T-helper 2 cell treated with Interferon-gamma antibody and Interleukin-4, amounts not matched to agents 100 ng/mL and 5 ng/mL, for 36 hours (primary cell): ENCODE data around the gene HMGA1. TPM values are rescaled to one million over a fixed set of nuclear protein-coding genes. Genes with fewer than 3 reads are reported as not detected.

Experiments
- intact Hi-C: fragments of 100-400 bp; cut with micrococcal nuclease; formaldehyde crosslinking; loops from one replicate; pipeline ENCODE4 v1.15.1; 2023
- total RNA-seq: library from RNA; stranded (reverse); gene quantifications from 2 replicates; pipeline ENCODE4 v1.2.3, GENCODE V29; 2022

HMGA1 gene, protein sequence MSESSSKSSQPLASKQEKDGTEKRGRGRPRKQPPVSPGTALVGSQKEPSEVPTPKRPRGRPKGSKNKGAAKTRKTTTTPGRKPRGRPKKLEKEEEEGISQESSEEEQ
- 293 and 294 TPM in 2 replicates for total RNA-seq

DNA sequence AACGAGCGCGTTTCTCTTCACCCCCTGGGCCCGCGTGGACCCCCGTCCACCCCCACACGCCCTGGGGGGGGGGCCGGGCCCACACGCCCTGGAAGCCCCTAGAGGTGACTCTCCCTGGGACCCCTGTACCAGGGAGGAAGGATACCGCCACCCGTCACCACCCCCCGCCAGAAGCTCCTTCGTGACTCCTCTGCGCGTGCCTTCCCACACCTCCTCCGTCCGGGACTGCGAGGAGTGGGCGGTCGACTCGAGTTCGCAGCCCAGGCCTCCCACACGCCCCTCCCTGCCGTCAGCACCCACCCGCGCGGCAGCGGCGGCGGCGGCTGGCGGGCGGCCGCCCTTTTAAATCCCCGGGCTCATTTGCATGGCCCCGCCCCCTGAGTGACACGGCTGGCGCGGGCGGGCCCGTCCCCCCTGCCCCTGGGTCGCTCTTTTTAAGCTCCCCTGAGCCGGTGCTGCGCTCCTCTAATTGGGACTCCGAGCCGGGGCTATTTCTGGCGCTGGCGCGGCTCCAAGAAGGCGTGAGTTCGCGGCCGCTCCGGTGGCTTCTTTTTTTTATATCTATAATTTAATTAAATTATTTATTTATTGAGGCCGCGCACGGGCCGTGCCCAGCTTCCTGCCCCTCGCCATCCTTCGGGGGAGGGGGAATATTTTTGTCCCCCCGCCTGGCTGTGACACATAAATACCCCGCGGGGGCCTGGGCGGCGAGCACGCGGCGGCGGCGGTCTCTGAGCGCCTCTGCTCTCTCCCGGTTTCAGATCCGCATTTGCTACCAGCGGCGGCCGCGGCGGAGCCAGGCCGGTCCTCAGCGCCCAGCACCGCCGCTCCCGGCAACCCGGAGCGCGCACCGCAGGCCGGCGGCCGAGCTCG, at the start of gene HMGA1:
Gene HMGA1 (plus strand): TSS at position 431 of the 873 bp plus-strand sequence. CDS start 3,908 bp downstream, outside the sequence.
- intact Hi-C loops = loop anchor here (1.0 to 5.0 kb wide), 5 partner anchors 12 to 291 kb away; partner anchors contain the start of gene SMIM29

DNA sequence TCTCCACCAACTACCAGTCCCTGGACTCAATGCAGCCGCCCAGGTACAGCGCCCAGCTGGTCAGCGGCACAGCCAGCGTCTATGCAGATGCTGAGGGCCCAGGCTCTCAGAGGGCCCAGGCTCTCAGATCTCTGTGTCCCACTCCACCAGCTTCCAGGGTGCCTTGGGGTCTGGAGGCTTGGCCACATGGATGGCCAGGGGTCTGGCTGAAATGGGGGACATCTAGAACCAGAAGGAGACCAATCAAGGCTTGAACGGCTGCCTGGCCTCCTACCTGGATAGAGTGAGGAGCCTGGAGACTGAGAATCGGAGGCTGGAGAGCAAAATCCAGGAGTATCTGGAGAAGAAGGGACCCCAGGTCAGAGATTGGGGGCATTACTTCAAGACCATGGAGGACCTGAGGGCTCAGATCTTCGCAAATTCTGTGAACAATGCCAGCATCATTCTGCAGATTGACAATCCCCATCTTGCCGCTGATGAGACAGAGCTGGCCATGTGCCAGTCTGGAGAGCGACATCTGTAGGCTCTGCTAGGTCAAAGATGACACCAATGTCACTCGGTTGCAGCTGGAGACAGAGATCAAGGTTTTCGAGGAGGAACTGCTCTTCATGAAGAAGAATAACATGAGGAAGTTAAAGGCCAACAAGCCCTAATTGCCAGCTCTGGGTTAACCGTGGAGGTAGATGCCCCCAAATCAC, 46.7 kb upstream of the HMGA1 start:
- intact Hi-C loops = no loop called here

- intact Hi-C loops = no loop called here
Measured at GRCh38 chr6:34190504-34191122, 46.1 kb upstream of the HMGA1 start.

GRCh38 chr6:34194772-34195171, 41.9 kb upstream of the HMGA1 start:
- intact Hi-C loops = no loop called here

GRCh38 chr6:34195726-34196115, 41.0 kb upstream of the HMGA1 start:
- intact Hi-C loops = loop anchor here (1.0 kb wide), 3 partner anchors 41 to 220 kb away; partner anchors contain the start of genes HMGA1 and SMIM29

DNA sequence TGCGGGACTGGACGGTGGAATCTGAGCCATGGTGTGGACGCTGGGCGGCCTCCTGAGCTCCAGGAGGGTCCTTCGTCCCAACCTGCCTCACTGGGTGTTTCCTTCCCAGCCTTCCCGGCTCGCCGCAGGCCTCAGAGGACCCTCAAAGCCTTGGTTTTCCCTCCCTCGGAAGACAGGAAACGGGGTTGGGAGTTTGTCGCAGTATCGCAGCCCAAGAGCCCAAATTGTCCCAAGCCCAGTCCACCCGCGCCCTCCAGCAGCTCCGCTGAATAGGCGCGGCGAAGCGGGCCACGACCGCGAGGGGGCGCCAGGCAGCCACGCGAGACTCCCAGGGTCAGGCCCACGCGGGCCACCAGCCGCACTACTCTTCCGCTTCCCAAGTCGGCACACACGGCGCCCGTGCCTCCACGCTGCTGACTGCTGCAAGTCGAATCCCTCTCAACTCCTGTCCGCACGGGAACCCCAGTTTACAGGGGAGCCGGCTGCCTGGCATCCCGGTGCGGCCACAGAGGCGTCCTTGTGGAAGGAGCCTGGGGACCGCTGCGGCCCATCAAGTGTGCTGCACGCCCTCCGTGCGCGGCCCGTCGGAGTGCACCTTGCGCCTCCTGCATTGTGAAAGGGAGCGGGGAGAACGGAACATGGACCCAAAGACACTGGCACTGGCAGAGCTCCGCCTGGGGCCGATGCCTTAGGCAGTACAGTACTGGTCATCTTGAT, 40.4 kb upstream of the HMGA1 start:
- intact Hi-C loops = loop anchor here (1.0 kb wide), 3 partner anchors 40 to 219 kb away; partner anchors contain the start of genes HMGA1 and SMIM29

GRCh38 chr6:34196833-34197195, 39.9 kb upstream of the HMGA1 start:
- intact Hi-C loops = loop anchor here (1.0 kb wide), 3 partner anchors 39 to 218 kb away; partner anchors contain the start of genes HMGA1 and SMIM29

GRCh38 chr6:34200340-34200971, 36.2 kb upstream of the HMGA1 start:
- intact Hi-C loops = no loop called here

DNA sequence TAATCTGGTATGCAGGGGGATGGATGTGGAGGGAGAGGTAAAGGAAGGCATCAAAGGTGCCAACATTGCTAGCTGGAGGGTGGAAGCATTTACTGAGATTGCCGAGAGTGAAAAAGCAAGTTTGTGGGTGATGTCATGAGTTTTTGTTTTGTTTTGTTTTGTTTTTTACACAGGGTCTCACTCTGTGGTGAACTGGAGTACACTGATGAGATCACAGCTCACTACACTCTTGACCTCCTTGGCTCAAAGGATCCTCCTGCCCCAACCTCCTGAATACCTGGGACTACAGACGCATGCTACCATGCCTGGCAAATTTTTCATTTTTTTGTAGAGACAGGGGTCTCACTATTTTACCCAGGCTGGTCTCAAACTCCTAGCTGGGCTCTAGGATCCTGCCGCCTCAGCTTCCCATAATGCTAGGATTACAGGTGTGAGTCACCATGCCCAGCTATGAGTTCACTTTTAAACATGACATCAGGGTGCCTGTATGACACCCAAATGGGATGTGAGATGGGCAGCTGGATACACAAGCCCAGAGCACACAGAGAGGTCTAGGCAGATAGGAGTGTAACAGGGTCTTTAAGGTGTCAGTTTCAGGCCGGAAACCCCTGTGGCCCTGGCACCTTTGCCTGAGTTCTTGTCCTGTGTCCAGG, 35.1 kb upstream of the HMGA1 start:
- intact Hi-C loops = no loop called here

DNA sequence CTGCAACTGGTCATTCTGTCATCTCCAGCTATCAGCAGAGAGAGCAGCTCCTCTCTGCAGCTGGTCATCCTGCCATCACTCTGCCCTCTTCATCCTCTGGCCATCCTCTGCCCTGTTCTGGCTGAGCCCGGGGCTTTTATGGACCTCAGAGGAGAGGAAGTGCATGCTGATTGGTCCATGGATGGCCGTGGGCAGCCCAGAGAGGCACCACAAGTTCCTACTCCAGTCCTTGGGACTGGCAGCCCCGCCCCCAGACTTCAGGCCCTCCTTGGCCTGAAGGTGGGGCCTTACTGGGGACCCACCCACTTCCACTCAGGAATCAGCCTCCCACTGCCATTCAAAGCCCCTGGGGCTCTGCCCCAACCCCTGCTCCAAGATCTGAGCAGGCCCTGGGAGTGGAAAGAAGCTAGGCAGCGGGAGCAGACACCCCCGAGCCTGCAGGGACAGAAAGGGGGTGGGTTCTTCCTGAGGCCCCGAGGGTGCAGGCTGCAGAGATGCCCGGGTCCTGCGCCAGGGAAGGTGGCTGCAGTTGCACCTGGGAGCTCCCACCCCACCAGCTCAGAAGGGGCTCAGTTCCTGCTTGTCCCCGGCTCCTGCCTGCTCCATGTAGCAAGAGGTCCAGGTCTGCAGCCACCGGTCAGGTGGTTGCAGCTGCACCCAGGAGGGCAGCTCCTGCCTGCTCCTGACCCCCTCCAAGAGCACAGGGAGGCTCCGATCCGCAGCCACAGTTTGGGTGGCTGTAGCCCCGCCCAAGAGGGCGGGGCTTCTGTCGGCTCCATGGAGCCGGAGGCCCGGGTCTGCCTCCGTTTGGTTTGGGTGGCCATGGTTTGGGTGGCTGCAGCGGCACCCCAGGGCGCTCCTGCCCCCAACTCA, 34.1 kb upstream of the HMGA1 start:
- intact Hi-C loops = no loop called here

- intact Hi-C loops = no loop called here
Measured at GRCh38 chr6:34204693-34205092, 32.0 kb upstream of the HMGA1 start.

GRCh38 chr6:34205466-34205865, 31.2 kb upstream of the HMGA1 start:
- intact Hi-C loops = no loop called here

DNA sequence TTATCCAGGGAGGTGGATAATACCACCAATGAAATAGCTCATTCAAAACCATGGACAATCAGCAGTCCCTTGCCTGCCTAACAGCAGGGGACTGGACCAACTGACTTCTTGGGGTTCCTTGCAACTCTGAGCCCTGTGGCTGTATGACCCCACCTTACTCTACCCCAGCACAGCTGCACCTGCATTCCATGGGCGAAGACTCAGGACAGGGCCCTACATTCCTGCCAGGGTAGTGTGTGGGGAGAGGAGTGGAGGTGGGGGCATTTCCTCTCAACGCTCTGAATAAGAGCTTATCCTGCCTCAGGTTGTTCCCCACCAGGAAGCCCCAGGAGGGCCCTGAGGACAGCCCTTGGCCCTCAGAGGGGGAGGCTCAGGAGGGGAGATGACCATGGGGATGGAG, 30.8 kb upstream of the HMGA1 start:
- intact Hi-C loops = no loop called here

DNA sequence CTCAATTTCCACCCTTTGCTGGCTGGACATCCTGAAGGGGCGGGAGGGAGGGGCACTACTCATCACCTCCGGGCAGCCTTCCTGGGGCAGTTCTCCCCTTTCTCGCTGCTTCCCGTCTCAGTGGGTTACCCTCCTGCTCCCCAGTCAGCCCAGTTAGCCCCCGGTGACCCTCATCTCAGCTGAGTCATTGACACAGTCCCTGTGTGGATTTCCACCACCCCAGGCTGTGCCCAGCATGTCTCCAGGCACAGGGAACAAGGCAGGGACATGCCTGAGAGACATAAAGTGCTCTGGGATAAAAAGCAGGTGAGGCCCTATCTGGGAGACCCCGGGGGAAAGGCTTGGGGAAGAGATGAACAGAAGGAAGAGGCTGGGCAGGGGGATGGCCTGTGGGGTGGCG, 29.9 kb upstream of the HMGA1 start:
- intact Hi-C loops = no loop called here

DNA sequence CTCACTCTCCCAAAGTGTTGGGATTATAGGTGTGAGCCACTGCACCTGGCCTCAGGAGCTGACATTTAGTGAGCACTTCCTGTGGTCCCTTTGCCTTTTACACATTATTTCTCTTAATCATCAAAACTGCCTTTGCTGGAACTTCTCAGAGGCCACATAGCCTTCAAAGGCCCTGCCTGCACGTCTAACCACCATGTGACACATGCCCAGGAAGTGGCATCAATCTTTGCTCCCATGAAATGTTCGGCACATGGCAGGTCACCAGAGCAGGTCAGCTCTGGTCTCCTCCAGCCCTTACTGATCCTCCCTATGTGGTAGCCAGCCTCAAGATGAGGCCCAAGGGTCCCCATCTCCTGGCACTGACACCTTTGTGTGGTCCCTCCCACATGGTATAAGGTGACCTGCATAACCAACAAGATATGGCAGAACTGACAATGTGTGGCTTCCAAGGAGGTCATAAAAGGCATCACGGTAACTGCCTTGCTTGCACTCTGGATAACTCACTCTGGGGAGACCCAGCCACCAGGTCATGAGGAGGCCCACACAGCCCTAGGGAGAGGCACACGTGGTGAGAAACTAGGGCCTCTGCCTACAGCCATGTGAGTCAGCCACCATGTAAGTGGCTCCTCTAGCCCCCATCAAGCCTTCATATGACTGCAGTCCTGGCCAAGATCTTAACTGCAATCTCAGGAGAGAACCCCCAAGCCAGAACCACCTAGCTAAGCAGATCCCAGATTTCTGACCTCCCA, 28.8 kb upstream of the HMGA1 start:
- intact Hi-C loops = no loop called here

GRCh38 chr6:34213772-34214171, 22.9 kb upstream of the HMGA1 start:
- intact Hi-C loops = no loop called here

DNA sequence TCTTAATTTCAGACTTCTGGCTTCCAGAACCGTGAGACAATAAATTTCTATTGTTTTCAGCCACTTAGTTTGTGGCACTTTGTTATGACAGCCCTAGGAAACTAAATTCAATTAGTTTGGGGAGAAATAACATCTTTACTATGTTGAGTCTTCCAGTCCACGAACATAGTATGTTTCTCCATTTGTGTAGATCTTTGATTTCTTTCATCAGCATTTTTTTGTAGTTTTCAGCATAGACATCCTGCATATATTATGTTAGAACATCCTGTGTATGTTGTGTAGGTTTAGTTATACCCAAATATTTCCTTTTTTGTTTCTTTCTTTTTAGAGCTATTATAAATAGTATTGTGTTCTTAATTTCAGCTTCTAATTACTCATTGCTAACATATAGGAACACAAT, 18.0 kb upstream of the HMGA1 start:
- intact Hi-C loops = no loop called here

- intact Hi-C loops = no loop called here
Measured at GRCh38 chr6:34223381-34223955, 13.2 kb upstream of the HMGA1 start.
